DND-41 (cell line): ENCODE data around the gene TAS1R3.

Experiments
- ATAC-seq: fragments of 200-7000 bp; cut with Tn5 transposase; 3 replicates; pipeline ENCODE4 v1.9.1; 2021; ENCODE audit warnings: low read depth; ENCODE audit not compliant: insufficient read depth
- DNase-seq: peaks from one replicate; pipeline ENCODE4 v3.0.0-alpha.2; 2020
- H2AFZ ChIP-seq: 2 replicates; pipeline ENCODE4 v1.6.0; 2012; ENCODE audit warnings: low read depth, low read length
- H3K27ac ChIP-seq: 2 replicates; pipeline ENCODE4 v1.5.1; 2012; ENCODE audit warnings: low read length, inconsistent platforms
- H3K27me3 ChIP-seq: fragments of 200-600 bp; sonication (generic); 2 replicates; pipeline ENCODE4 v1.6.0; 2012; ENCODE audit warnings: low read length, mild to moderate bottlenecking, inconsistent platforms; ENCODE audit not compliant: insufficient read depth, poor library complexity
- H3K36me3 ChIP-seq: 2 replicates; pipeline ENCODE4 v1.5.1; 2012; ENCODE audit warnings: low read length, inconsistent platforms; ENCODE audit not compliant: insufficient read depth
- H3K4me1 ChIP-seq: 2 replicates; pipeline ENCODE4 v1.5.1; 2012; ENCODE audit warnings: mild to moderate bottlenecking, low read length; ENCODE audit not compliant: insufficient read depth
- H3K4me2 ChIP-seq: 2 replicates; pipeline ENCODE4 v1.6.0; 2012; ENCODE audit warnings: mild to moderate bottlenecking, moderate library complexity, low read length, inconsistent platforms; ENCODE audit not compliant: insufficient read depth
- H3K4me3 ChIP-seq, 2 experiments: fragments of 200-600 bp in 1 of 2; shearing (Covaris generic) in 1 of 2; 2 replicates each; pipeline ENCODE4 v1.5.1; 2012 to 2016; ENCODE audit warnings: inconsistent platforms in 2 of 2, low read length in 2 of 2, mild to moderate bottlenecking in 2 of 2, low read depth in 1 of 2, moderate library complexity in 1 of 2
- H3K79me2 ChIP-seq: 2 replicates; pipeline ENCODE4 v1.6.0; 2012; ENCODE audit warnings: low read length, inconsistent platforms; ENCODE audit not compliant: insufficient read depth
- H3K9ac ChIP-seq: 2 replicates; pipeline ENCODE4 v1.6.0; 2012; ENCODE audit warnings: low read depth, mild to moderate bottlenecking, inconsistent platforms, low read length, moderate library complexity
- H3K9me3 ChIP-seq: 2 replicates; pipeline ENCODE4 v1.5.1; 2012; ENCODE audit warnings: low read length, moderate library complexity, mild to moderate bottlenecking, inconsistent platforms; ENCODE audit not compliant: insufficient read depth, severe bottlenecking
- H4K20me1 ChIP-seq: 2 replicates; pipeline ENCODE4 v1.6.0; 2012; ENCODE audit warnings: low read length; ENCODE audit not compliant: insufficient read depth
- EZH2 ChIP-seq: IDR thresholded peaks from 3 replicates; pipeline ENCODE4 v1.6.1; 2012; ENCODE audit warnings: borderline replicate concordance, low read depth, mild to moderate bottlenecking, moderate library complexity, low read length, inconsistent platforms; ENCODE audit not compliant: severe bottlenecking
- TF ChIP-seq, protein P1 (sequence below): IDR thresholded peaks from 2 replicates; pipeline ENCODE4 v1.5.1; 2012; ENCODE audit warnings: borderline replicate concordance, low read length, moderate library complexity, mild to moderate bottlenecking; ENCODE audit not compliant: poor library complexity, severe bottlenecking; ENCODE audit errors: extremely low read depth

TAS1R3 gene

DNA sequence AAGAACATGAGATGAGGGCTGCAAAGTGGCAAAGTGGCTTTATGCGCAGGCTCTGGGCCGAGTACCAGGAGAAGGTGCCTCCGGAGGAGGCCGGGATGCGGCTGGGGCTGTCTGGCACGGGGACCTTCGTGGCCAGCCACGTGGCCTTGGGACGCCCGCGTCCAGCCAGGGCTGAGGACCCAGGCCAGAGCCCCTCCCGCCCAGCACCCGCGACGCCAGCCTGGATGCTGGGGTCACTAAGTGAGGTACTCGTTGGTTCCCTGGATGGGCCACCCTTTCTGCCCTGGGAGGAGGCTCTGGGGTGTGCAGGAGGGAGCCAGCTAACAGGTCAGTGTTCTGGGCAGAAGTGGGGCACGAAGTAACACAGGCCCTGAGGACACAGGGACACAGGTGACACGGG, 38.2 kb upstream of the TAS1R3 start:
- no peak overlapping the region for H3K27ac ChIP-seq
- H3K9ac ChIP-seq, result no peak overlapping the region
- ATAC-seq (no peak), DNase-seq (no peak)
- H3K4me2 ChIP-seq, result no peak overlapping the region
- H3K9me3 ChIP-seq, result no peaks in the 10 kb centered on the region
- H3K4me1 ChIP-seq, result no peaks in the 10 kb centered on the region
- H2AFZ ChIP-seq, result no peak overlapping the region
- no peaks in the 10 kb centered on the region for H3K27me3 ChIP-seq
- no peaks in the 10 kb centered on the region for H3K79me2 ChIP-seq
- H4K20me1 ChIP-seq, result peaks cover 11% of the 10 kb centered on the region
- H3K36me3 ChIP-seq, result peaks cover 10% of the 10 kb centered on the region; the same call in 1 of the 2 replicates
- TF ChIP-seq EZH2, result no peak
- TF ChIP-seq, protein P1, sequence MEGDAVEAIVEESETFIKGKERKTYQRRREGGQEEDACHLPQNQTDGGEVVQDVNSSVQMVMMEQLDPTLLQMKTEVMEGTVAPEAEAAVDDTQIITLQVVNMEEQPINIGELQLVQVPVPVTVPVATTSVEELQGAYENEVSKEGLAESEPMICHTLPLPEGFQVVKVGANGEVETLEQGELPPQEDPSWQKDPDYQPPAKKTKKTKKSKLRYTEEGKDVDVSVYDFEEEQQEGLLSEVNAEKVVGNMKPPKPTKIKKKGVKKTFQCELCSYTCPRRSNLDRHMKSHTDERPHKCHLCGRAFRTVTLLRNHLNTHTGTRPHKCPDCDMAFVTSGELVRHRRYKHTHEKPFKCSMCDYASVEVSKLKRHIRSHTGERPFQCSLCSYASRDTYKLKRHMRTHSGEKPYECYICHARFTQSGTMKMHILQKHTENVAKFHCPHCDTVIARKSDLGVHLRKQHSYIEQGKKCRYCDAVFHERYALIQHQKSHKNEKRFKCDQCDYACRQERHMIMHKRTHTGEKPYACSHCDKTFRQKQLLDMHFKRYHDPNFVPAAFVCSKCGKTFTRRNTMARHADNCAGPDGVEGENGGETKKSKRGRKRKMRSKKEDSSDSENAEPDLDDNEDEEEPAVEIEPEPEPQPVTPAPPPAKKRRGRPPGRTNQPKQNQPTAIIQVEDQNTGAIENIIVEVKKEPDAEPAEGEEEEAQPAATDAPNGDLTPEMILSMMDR, result no peak
- H3K4me3 ChIP-seq, result no peak overlapping the region

DNA sequence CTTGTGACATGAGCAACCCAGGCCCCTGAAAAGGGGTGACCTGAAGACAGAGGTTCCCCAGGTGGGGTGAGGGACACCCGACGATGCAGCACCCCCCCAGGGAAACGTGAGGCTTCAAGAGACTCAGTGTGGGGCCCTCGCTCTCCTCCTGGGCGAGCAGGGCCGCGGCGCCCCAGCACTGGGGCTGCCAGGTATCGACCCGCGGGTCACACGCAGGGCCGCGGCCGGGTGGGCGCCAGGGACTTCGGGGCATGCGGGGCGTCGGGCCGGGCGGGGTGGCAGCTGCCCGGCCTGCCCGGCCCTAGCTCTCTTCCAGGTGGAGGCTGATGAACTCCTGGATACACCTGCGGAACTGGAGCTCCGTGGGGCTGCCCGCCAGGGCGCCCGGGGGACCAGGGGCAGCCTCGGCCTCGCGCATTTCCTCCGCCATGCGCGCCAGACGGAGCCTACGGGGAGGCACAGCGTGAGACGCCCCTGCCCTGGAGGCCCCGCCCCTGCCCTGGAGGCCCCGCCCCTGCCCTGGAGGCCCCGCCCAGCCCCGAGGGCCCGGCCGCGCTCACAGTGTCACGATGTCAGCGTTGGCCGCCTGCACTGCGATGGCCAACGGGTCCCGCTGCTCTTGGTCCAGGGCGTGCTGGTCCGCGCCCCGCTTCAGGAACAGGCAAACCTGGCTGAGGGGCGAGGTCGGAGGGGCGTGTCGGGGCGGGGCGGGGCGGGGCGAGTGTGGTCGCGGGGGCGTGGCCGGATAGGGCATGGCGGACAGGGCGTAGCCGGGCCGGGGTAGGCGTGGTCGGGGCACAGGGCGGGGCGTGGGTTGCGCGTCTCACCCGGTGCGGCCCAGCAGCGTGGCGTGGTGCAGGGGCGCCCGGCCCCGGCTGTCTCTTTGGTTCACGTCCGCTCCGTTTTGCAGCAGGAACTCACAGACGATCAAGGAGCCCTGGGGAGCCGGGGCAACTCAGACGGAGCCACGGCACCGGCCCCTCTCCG, 37.5 kb upstream of the TAS1R3 start:
- Histone ChIP-seq H3K4me3 (no peak overlapping the region), H3K9ac (no peak overlapping the region), H3K4me2 (no peak overlapping the region), H3K79me2 (no peaks in the 10 kb centered on the region), H4K20me1 (peaks cover 15% of the 10 kb centered on the region), H3K36me3 (peaks cover 11% of the 10 kb centered on the region; the same call in 1 of the 2 replicates), H2AFZ (no peak overlapping the region), H3K27ac (no peak overlapping the region), H3K9me3 (no peaks in the 10 kb centered on the region), H3K27me3 (no peaks in the 10 kb centered on the region), H3K4me1 (no peaks in the 10 kb centered on the region)
- ATAC-seq, result no peak
- TF ChIP-seq EZH2, result no peak
- TF ChIP-seq, protein P1, result no peak
- no peak for DNase-seq

DNA sequence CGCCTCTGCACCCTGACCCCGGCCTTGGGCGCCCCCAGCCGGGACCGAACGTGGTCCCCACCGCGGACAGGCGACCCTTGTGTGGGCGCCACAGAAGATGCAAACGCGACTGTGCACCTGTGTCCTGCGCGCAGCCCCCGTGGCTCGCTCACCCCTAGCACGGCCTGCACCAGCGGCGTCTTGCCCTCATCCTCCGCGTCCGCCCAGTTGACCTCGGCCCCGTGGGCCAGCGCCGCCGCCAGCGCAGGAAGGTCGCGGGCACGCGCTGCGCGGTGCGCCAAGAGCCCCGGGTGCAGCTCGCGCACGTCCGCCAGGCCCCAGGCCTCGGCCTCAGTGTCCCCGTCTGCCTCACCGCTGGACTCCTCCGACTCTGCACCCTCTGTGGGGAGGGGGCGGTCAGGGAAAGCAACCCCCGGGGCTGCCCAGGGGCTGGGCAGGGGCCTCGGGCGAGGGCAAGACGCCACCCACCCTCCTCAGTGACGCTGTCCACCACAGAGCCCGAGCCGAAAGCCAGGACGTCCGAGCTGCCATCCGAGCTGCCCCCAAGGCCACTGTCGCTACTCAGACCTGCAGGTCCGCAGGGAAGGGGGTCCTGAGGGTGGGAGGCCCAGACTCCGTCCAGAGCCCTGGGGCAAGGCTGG, 36.7 kb upstream of the TAS1R3 start:
- Histone ChIP-seq H3K9ac (no peak overlapping the region), H3K79me2 (no peaks in the 10 kb centered on the region), H3K4me1 (no peaks in the 10 kb centered on the region), H3K4me2 (no peak overlapping the region), H2AFZ (no peak overlapping the region), H3K4me3 (no peak overlapping the region), H4K20me1 (peaks cover 22% of the 10 kb centered on the region), H3K27ac (no peak overlapping the region), H3K9me3 (no peaks in the 10 kb centered on the region), H3K27me3 (no peaks in the 10 kb centered on the region), H3K36me3 (peaks cover 16% of the 10 kb centered on the region; the same call in 1 of the 2 replicates)
- ATAC-seq (no peak), DNase-seq (no peak)
- TF ChIP-seq, protein P1, result no peak
- no peak for TF ChIP-seq EZH2
